SK-N-SH (cell line): ENCODE data around the gene HDHD5. TPM values are rescaled to one million over a fixed set of nuclear protein-coding genes. Genes with fewer than 3 reads are reported as not detected.

Experiments used
- CTCF ChIA-PET: fragments of 300-600, 350-600 bp; formaldehyde crosslinking; extraction: SDS; loops from one replicate; lab custom pipeline; 2021; lab: Yijun Ruan, JAX
- POLR2A ChIA-PET: fragments of 350-600 bp; sonication (Branson Sonifier 250); formaldehyde crosslinking; extraction: SDS; loops from one replicate; lab custom pipeline; 2020; ENCODE audit warnings: antibody characterized with exemption, inconsistent platforms; lab: Yijun Ruan, JAX
- DNase-seq: peaks from one replicate; pipeline ENCODE4 v3.0.0; 2012
- H2AFZ ChIP-seq: fragments of 200-600 bp; sonication (generic); 2 replicates; pipeline ENCODE4 v1.8.1; 2016; ENCODE audit warnings: antibody characterized with exemption, mild to moderate bottlenecking, low read depth
- H3F3A ChIP-seq: fragments of 200-600 bp; sonication (generic); replicated peaks from 2 replicates; pipeline ENCODE3; 2016; ENCODE audit warnings: antibody characterized with exemption, mild to moderate bottlenecking; ENCODE audit not compliant: insufficient read depth
- H3K27ac ChIP-seq, 2 experiments: fragments of 200-500 bp in 1 of 2; fragments of 200-600 bp in 1 of 2; sonication (Bioruptor generic) in 1 of 2; sonication (generic), shearing (Covaris generic) in 1 of 2; 2 replicates each; pipeline versions ENCODE4 v1.5.1 to v1.6.1; 2014 to 2016; ENCODE audit warnings: low read depth in 2 of 2, inconsistent platforms in 1 of 2, low read length in 1 of 2, mild to moderate bottlenecking in 1 of 2, mixed read lengths in 1 of 2
- H3K27me3 ChIP-seq: fragments of 200-600 bp; sonication (generic), shearing (Covaris generic); 2 replicates; pipeline ENCODE4 v1.6.1; 2016; ENCODE audit warnings: mixed run types; ENCODE audit not compliant: insufficient read depth
- H3K36me3 ChIP-seq, 2 experiments: fragments of 200-500 bp in 1 of 2; fragments of 200-600 bp in 1 of 2; sonication (Bioruptor generic) in 1 of 2; sonication (generic) in 1 of 2; replicated peaks in 1 of 2; 2 replicates each; pipeline versions ENCODE3 to v1.5.1; 2014 to 2016; ENCODE audit warnings: low read length in 1 of 2, mild to moderate bottlenecking in 1 of 2; ENCODE audit not compliant: insufficient read depth in 2 of 2, control insufficient read depth in 1 of 2
- H3K4me1 ChIP-seq, 2 experiments: fragments of 200-500 bp in 1 of 2; fragments of 200-600 bp in 1 of 2; sonication (Bioruptor generic) in 1 of 2; sonication (generic), shearing (Covaris generic) in 1 of 2; 2 replicates each; pipeline versions ENCODE4 v1.5.1 to v1.6.1; 2014 to 2016; ENCODE audit warnings: low read depth in 1 of 2, low read length in 1 of 2, mixed run types in 1 of 2; ENCODE audit not compliant: insufficient read depth in 2 of 2, control insufficient read depth in 1 of 2
- H3K4me2 ChIP-seq: fragments of 200-600 bp; sonication (generic), shearing (Covaris generic); 2 replicates; pipeline ENCODE4 v1.6.1; 2017; ENCODE audit warnings: mixed run types
- H3K4me3 ChIP-seq, 2 experiments: fragments of 200-500 bp in 1 of 2; fragments of 200-600 bp in 1 of 2; sonication (Bioruptor generic) in 1 of 2; sonication (generic), shearing (Covaris generic) in 1 of 2; 2 replicates each; pipeline versions ENCODE4 v1.5.1 to v1.8.1; 2014 to 2016; ENCODE audit warnings: low read depth in 2 of 2, inconsistent platforms in 1 of 2, low read length in 1 of 2, mild to moderate bottlenecking in 1 of 2, mixed read lengths in 1 of 2, moderate library complexity in 1 of 2
- H3K79me2 ChIP-seq: fragments of 200-600 bp; sonication (generic); 2 replicates; pipeline ENCODE4 v1.8.1; 2017; ENCODE audit warnings: mild to moderate bottlenecking; ENCODE audit not compliant: insufficient read depth
- H3K9ac ChIP-seq: fragments of 200-600 bp; sonication (generic); 2 replicates; pipeline ENCODE4 v1.6.1; 2017; ENCODE audit warnings: mixed run types
- H3K9me2 ChIP-seq: fragments of 200-600 bp; sonication (generic); 2 replicates; pipeline ENCODE4 v1.6.1; 2017; ENCODE audit warnings: mixed run types
- H3K9me3 ChIP-seq: fragments of 200-600 bp; sonication (generic); 2 replicates; pipeline ENCODE4 v1.6.1; 2017; ENCODE audit warnings: mixed run types, mild to moderate bottlenecking, moderate library complexity
- H4K20me1 ChIP-seq: fragments of 200-600 bp; sonication (generic); 2 replicates; pipeline ENCODE4 v1.6.1; 2017; ENCODE audit warnings: mild to moderate bottlenecking, mixed run types; ENCODE audit not compliant: insufficient read depth
- CHD2 ChIP-seq: fragments of 150-350 bp; IDR thresholded peaks from 2 replicates; pipeline ENCODE4 v1.6.1; 2018; ENCODE audit warnings: low read length; ENCODE audit not compliant: partially characterized antibody
- ELF1 ChIP-seq: IDR thresholded peaks from 2 replicates; pipeline ENCODE4 v1.4.0; 2012
- EP300 ChIP-seq, 2 experiments: IDR thresholded peaks; 2 replicates each; pipeline versions ENCODE4 v1.4.0 to v1.6.1; 2012; ENCODE audit warnings: borderline replicate concordance in 1 of 2, low read depth in 1 of 2, low read length in 1 of 2
- FOXM1 ChIP-seq: IDR thresholded peaks from 2 replicates; pipeline ENCODE4 v1.4.0; 2012; ENCODE audit warnings: low read depth, mild to moderate bottlenecking
- GABPA ChIP-seq: IDR thresholded peaks from 2 replicates; pipeline ENCODE4 v1.4.0; 2012; ENCODE audit warnings: low read depth, mild to moderate bottlenecking
- GATA2 ChIP-seq: sonication (generic); formaldehyde crosslinking; IDR thresholded peaks from 2 replicates; pipeline ENCODE4 v1.5.0; 2020; ENCODE audit warnings: mild to moderate bottlenecking, missing genetic modification reagents
- JUND ChIP-seq: IDR thresholded peaks from 2 replicates; pipeline ENCODE4 v1.4.0; 2012
- MEF2A ChIP-seq: IDR thresholded peaks from 2 replicates; pipeline ENCODE4 v1.4.0; 2012; ENCODE audit warnings: low read depth, borderline replicate concordance
- MXI1 ChIP-seq: IDR thresholded peaks from 2 replicates; pipeline ENCODE4 v1.6.1; 2012; ENCODE audit warnings: mild to moderate bottlenecking, low read depth, low read length, improper control_type of control experiment
- NFIC ChIP-seq: IDR thresholded peaks from 2 replicates; pipeline ENCODE4 v1.4.0; 2012; ENCODE audit warnings: borderline replicate concordance
- PBX3 ChIP-seq: IDR thresholded peaks from 2 replicates; pipeline ENCODE4; 2012
- RCOR1 ChIP-seq: fragments of 150-350 bp; IDR thresholded peaks from 2 replicates; pipeline ENCODE4 v1.6.1; 2017; ENCODE audit warnings: antibody characterized with exemption, low read length
- RFX5 ChIP-seq: IDR thresholded peaks from 2 replicates; pipeline ENCODE4 v1.6.1; 2012; ENCODE audit warnings: mild to moderate bottlenecking, improper control_type of control experiment, low read length
- RXRA ChIP-seq: IDR thresholded peaks from 2 replicates; pipeline ENCODE4 v1.4.0; 2012; ENCODE audit warnings: low read depth, mild to moderate bottlenecking, borderline replicate concordance
- SIN3A ChIP-seq: IDR thresholded peaks from 2 replicates; pipeline ENCODE4 v1.6.1; 2012; ENCODE audit warnings: low read depth, mild to moderate bottlenecking, low read length, moderate library complexity, borderline replicate concordance
- TAF1 ChIP-seq: IDR thresholded peaks from 2 replicates; pipeline ENCODE4 v1.6.1; 2012; ENCODE audit warnings: low read depth, mild to moderate bottlenecking, low read length, moderate library complexity, borderline replicate concordance
- TCF12 ChIP-seq: IDR thresholded peaks from 2 replicates; pipeline ENCODE4 v1.4.0; 2012
- TEAD4 ChIP-seq: IDR thresholded peaks from 2 replicates; pipeline ENCODE4 v1.4.0; 2012; ENCODE audit warnings: mild to moderate bottlenecking, borderline replicate concordance; ENCODE audit not compliant: insufficient read depth
- YY1 ChIP-seq: IDR thresholded peaks from 2 replicates; pipeline ENCODE4 v1.4.0; 2012; ENCODE audit warnings: low read depth, mild to moderate bottlenecking
- WGBS: methylation state at CpG from one replicate; pipeline ENCODE4 v1.1.6; 2017; ENCODE audit warnings: low lambda C conversion rate; 5-methylcytosine and 5-hydroxymethylcytosine counted together
- polyA plus RNA-seq, 3 experiments: library from polyadenylated mRNA; depleted of rRNA; stranded (reverse); fragments of >200 nt; gene quantifications; 2 replicates each; pipeline ENCODE4 v1.2.3, GENCODE V29; 2012
- TF ChIP-seq, protein P1 (sequence below): fragments of 150-350 bp; IDR thresholded peaks from 2 replicates; pipeline ENCODE4 v1.6.1; 2017; ENCODE audit warnings: antibody characterized with exemption, low read length, low read depth, borderline replicate concordance

The HDHD5 gene
- polyA plus RNA-seq, 1 of the 3 experiments (the other 2 are of a cell fraction), result 43.3 TPM

- Histone ChIP-seq H4K20me1 (no peaks in the 10 kb centered on the region), H3K4me3 (no peak overlapping the region), H3K9ac (no peak overlapping the region), H3K27ac (no peak overlapping the region), H3K79me2 (no peaks in the 10 kb centered on the region), H3F3A (no peaks in the 10 kb centered on the region), H3K4me1 (peaks cover 0 to 5% of the 10 kb centered on the region in 2 experiments; a peak in 1 of 4 replicates), H3K4me2 (no peak overlapping the region), H2AFZ (no peak overlapping the region), H3K27me3 (peaks cover 20% of the 10 kb centered on the region), H3K9me2 (no peaks in the 10 kb centered on the region), H3K36me3 (no peaks in the 10 kb centered on the region), H3K9me3 (no peaks in the 10 kb centered on the region)
- WGBS, result 82% methylated on average over 28 of the region's 29 CpGs
- TF ChIP-seq RCOR1 (no peak), SIN3A (no peak), ELF1 (no peak), NFIC (no peak), YY1 (no peak), GATA2 (CRISPR knock-in tag) (no peak), JUND (no peak), EP300 (IDR thresholded peaks at IDR 0.05; ENCODE audit: borderline replicate concordance in 1 of 2, low read depth in 1 of 2, low read length in 1 of 2) (no peak), MXI1 (no peak), TEAD4 (no peak), RFX5 (no peak), GABPA (no peak), CHD2 (no peak), RXRA (no peak), TAF1 (no peak), FOXM1 (no peak), PBX3 (no peak), MEF2A (no peak), TCF12 (no peak)
- TF ChIP-seq, protein P1, sequence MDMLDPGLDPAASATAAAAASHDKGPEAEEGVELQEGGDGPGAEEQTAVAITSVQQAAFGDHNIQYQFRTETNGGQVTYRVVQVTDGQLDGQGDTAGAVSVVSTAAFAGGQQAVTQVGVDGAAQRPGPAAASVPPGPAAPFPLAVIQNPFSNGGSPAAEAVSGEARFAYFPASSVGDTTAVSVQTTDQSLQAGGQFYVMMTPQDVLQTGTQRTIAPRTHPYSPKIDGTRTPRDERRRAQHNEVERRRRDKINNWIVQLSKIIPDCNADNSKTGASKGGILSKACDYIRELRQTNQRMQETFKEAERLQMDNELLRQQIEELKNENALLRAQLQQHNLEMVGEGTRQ, result no peak
- CTCF ChIA-PET, result interaction anchor here (9.9 kb wide), 1 partner anchor 27 kb away, joined by 68 read pairs; no protein-coding TSS in a partner anchor
- POLR2A ChIA-PET, result no interaction called here
- DNase-seq, result no peak
Measured at GRCh38 chr22:17198170-17199002, 39.3 kb upstream of the HDHD5 start.
